Transverse colon (tissue), 4 donors: Measurements from ENCODE around the gene LRBA.

Experiments
- CTCF ChIP-seq, 5 experiments: fragments of 200-600 bp in 3 of 5; fragments of 450-650 bp in 2 of 5; sonication (generic) in 3 of 5; IDR thresholded peaks; 1 replicate in 2 of 5; 2 replicates in 3 of 5; pipeline ENCODE4 v1.5.1; 2016 to 2017; ENCODE audit warnings: antibody characterized with exemption in 5 of 5, inconsistent platforms in 3 of 5, mild to moderate bottlenecking in 2 of 5, moderate library complexity in 1 of 5
- EP300 ChIP-seq: sonication (generic); formaldehyde crosslinking; IDR thresholded peaks from one replicate; pipeline ENCODE4 v1.6.1; 2017; ENCODE audit warnings: antibody characterized with exemption, low read depth
- POLR2AphosphoS5 ChIP-seq, 3 donors: sonication (generic); formaldehyde crosslinking; IDR thresholded peaks; one replicate each; pipeline ENCODE4 v1.6.1; 2016; ENCODE audit warnings: antibody characterized with exemption in 3 of 3

GRCh38 chr4:150768497-150768896, 246.6 kb downstream of the LRBA start:
- no peak for TF ChIP-seq CTCF (IDR thresholded peaks at IDR 0.05)
- no peak for TF ChIP-seq POLR2AphosphoS5 (IDR thresholded peaks at IDR 0.05)
- no peak for TF ChIP-seq EP300
